Omental fat pad (tissue), 4 donors: ENCODE results near the gene RNF103. TPM values are rescaled to one million over a fixed set of nuclear protein-coding genes. Genes with fewer than 3 reads are reported as not detected.

Experiments used
- ATAC-seq: fragments of 150-250 bp; one replicate; pipeline ENCODE4 v1.9.1; 2016; ENCODE audit warnings: mild to moderate bottlenecking, moderate library complexity; ENCODE audit not compliant: low FRiP score
- DNase-seq: peaks from one replicate; pipeline ENCODE4 v3.0.0-alpha.2; 2019; ENCODE audit warnings: low spot score
- CTCF ChIP-seq, 3 donors: fragments of 450-650 bp; IDR thresholded peaks; one replicate each; pipeline ENCODE4 v1.5.1; 2016 to 2017; ENCODE audit warnings: antibody characterized with exemption in 3 of 3, mild to moderate bottlenecking in 3 of 3, moderate library complexity in 2 of 3
- total RNA-seq, 4 donors: library from RNA; depleted of rRNA; stranded (reverse); fragments of >200 nt; gene quantifications; one replicate each; pipeline ENCODE4 v1.1.0, GENCODE V29; 2016

The RNF103 gene
- total RNA-seq, 4 donors from 2014 or later, result 22.7 to 41.0 (median 28.2) TPM

- ATAC-seq (no peak), DNase-seq (no peak)
- TF ChIP-seq CTCF (IDR thresholded peaks at IDR 0.05), result no peak
Observed at GRCh38 chr2:86636842-86637241, 13.2 kb upstream of the RNF103 start.

- no peak for DNase-seq
- no peak for ATAC-seq
- TF ChIP-seq CTCF (IDR thresholded peaks at IDR 0.05), result no peak
Observed at GRCh38 chr2:86634352-86634751, 10.7 kb upstream of the RNF103 start.

- DNase-seq, result no peak
- TF ChIP-seq CTCF (IDR thresholded peaks at IDR 0.05), result no peak
- ATAC-seq, result no peak
Observed at GRCh38 chr2:86633155-86633651, 9.5 kb upstream of the RNF103 start.

GRCh38 chr2:86632672-86633071, 9.0 kb upstream of the RNF103 start:
- no peak for DNase-seq

GRCh38 chr2:86631846-86632485, 8.3 kb upstream of the RNF103 start:
- ATAC-seq, result no peak
- DNase-seq, result no peak
- no peak for TF ChIP-seq CTCF (IDR thresholded peaks at IDR 0.05)

More at GRCh38 chr2:86632672-86633071, 9.0 kb upstream of the RNF103 start:
- ATAC-seq, result no peak
- TF ChIP-seq CTCF (IDR thresholded peaks at IDR 0.05), result no peak

GRCh38 chr2:86628091-86628522, 4.4 kb upstream of the RNF103 start:
- ATAC-seq (no peak), DNase-seq (no peak)
- no peak for TF ChIP-seq CTCF (IDR thresholded peaks at IDR 0.05)

- DNase-seq (no peak), ATAC-seq (no peak)
- no peak for TF ChIP-seq CTCF (IDR thresholded peaks at IDR 0.05)
Observed at GRCh38 chr2:86627550-86627949, 3.9 kb upstream of the RNF103 start.
